ENCODE measurements around the gene MLH1.

The MLH1 gene

DNA sequence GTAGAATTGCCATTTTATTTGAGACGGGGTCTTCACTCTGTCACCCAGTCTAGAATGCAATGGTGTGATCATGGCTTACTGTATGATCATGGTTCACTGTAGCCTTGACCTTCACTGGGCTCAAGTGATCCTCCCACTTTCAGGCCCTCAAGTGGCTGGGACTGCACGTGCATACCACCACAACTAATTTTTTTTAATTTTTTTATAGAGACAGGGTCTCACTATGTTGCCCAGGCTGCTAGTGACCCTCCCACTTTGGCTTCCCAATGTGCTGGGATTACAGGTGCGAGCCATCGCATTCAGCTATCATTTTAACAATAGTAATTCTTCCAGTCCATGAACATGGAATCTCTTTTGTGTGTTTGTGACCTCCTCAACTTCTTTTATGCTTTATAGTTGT, 12.3 kb upstream of the MLH1 start:
- DNase-seq: no peak

GRCh38 chr3:36988356-36988755, 5.0 kb upstream of the MLH1 start:
- DNase-seq: no peak

GRCh38 chr3:36989005-36989404, 4.3 kb upstream of the MLH1 start:
- DNase-seq: no peak

- no peak for DNase-seq
Measured at GRCh38 chr3:36989568-36989967, 3.8 kb upstream of the MLH1 start.

- no peak for DNase-seq
Measured at GRCh38 chr3:36991147-36991546, 2.2 kb upstream of the MLH1 start.

GRCh38 chr3:36991923-36992805, 1.2 kb upstream of the MLH1 start:
- no peak for DNase-seq

DNA sequence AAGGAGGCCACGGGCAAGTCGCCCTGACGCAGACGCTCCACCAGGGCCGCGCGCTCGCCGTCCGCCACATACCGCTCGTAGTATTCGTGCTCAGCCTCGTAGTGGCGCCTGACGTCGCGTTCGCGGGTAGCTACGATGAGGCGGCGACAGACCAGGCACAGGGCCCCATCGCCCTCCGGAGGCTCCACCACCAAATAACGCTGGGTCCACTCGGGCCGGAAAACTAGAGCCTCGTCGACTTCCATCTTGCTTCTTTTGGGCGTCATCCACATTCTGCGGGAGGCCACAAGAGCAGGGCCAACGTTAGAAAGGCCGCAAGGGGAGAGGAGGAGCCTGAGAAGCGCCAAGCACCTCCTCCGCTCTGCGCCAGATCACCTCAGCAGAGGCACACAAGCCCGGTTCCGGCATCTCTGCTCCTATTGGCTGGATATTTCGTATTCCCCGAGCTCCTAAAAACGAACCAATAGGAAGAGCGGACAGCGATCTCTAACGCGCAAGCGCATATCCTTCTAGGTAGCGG, 452 bp upstream of the MLH1 start, which contains the start of gene EPM2AIP1:
Gene EPM2AIP1 (minus strand): TSS at position 326 of the 520 bp plus-strand sequence. CDS start 54 bp downstream, at position 272.
- DNase-seq: no peak

- no peak for DNase-seq
Measured at GRCh38 chr3:37014620-37015019, 21.3 kb downstream of the MLH1 start.

GRCh38 chr3:37015642-37016041, 22.3 kb downstream of the MLH1 start:
- no peak for DNase-seq

DNA sequence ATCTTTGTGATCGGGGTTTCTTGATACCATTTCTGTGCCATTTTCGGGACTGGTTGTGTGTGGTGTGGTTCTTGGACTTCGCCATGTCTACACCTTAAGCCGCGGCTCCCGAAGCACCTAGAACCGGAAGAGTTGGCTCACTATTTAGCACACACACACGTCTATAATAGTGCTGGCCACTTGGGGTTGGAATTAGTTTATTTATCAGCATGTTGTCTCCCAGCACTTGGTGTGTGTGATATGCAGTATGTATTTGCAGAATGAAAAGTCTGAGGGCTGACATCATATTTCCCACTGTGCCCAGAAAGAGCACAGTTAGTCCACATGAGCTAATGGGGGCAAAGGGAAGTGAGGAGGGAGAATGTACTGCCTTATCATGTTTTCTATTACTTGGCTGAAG, 23.6 kb downstream of the MLH1 start:
- no peak for DNase-seq

DNA sequence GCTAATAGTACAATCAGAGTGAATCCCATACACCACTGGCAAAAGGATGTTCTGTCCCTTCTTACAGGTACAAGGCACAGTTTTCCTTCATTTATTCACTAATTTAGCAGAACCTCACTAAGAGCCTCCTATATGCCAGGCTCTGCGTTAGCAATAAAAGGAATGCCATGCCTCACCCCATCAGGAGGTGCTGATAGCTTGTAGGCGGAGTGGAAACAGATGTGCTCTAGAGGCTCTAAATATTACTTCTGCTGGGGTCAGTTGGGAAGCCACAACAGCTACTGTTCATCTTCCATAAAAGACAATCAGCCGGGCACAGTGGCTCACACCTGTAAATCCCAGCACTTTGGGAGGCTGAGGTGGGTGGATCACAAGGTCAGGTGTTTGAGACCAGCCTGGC, 24.4 kb downstream of the MLH1 start:
- DNase-seq: no peak

DNA sequence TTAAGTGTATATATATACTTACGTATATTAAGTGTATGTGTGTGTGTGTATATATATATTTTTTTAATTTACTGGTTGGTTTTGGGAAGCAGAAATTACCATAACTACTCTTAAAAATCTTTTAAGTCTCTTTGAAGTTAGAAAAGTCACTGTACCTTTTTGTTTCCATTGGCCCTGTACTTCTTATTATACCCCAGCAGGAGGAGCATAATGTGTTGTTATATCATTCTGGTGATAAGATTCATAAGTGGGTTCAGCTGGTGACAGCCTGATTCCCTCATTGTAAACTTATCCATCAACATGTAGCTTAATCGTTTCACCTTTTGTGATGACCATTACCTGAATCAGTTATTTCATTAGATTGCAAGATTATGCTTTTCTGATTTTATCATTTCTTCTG, 30.8 kb downstream of the MLH1 start:
- DNase-seq: no peak

- DNase-seq: no peak
Measured at GRCh38 chr3:37024820-37025405, 31.6 kb downstream of the MLH1 start.

DNA sequence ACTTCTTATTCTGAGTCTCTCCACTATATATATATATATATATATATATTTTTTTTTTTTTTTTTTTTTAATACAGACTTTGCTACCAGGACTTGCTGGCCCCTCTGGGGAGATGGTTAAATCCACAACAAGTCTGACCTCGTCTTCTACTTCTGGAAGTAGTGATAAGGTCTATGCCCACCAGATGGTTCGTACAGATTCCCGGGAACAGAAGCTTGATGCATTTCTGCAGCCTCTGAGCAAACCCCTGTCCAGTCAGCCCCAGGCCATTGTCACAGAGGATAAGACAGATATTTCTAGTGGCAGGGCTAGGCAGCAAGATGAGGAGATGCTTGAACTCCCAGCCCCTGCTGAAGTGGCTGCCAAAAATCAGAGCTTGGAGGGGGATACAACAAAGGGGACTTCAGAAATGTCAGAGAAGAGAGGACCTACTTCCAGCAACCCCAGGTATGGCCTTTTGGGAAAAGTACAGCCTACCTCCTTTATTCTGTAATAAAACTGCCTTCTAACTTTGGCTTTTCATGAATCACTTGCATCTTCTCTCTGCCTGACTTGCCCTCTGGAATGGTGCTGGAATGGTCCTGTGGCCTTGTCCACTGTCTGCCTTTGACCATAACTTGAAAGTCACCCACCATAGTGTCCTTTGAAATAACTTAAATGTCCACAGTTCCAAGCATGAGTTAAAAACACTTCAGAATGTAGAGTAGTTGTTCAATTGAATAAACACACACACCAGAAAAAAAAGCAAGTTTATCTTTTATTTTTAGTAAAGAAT, 32.4 kb downstream of the MLH1 start:
- no peak for DNase-seq

DNA sequence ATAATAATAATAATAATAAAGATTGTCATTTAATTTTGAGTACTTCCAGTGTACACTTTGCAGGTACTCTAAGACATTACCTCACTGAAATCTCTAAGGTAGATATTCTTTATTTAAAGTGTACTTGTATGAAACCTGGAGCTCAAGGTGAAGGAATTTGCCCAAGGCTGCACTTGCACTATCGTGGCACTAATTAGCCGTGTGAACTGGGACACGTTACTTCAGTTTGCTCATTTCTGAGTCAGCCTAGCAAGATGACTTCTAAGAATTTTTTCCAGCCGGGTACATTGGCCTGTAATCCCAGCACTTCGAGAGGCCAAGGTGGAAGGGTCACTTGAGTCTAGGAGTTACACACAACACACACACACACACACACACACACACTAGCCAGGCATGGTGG, 33.5 kb downstream of the MLH1 start:
- DNase-seq: no peak

GRCh38 chr3:37028329-37028728, 35.0 kb downstream of the MLH1 start:
- DNase-seq: no peak

GRCh38 chr3:37029111-37029510, 35.8 kb downstream of the MLH1 start:
- no peak for DNase-seq

DNA sequence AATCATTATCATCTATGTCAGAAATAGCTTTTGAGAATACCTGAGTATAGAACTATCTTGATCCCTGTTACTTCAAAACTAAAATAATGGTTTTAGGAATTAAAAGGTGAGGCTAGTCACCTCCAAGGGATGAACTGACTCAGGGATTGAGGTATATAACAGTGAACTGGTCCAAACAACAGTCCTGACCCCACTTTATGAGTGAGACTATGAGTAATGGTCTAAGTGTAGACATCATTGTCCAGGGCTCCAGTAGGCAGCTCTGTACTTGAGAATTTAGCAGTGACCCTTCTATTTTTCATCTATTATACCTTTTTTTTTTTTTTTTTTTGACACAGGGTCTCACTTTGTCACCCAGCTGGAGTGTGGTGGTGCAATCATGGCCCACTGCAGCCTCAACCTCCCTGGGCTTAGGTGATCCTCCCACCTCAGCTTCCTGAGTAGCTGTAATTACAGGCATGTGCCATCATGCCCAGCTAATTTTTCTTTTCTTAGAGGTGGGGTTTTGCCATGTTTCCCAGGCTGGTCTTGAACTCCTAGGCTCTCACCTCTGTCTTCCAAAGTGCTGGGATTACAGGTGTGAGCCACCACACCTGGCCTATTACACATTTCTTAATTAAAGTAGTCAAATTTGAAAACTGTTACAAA, 36.3 kb downstream of the MLH1 start:
- no peak for DNase-seq

GRCh38 chr3:37030588-37030987, 37.3 kb downstream of the MLH1 start:
- DNase-seq: no peak

- no peak for DNase-seq
Measured at GRCh38 chr3:37031096-37031682, 37.9 kb downstream of the MLH1 start.

DNA sequence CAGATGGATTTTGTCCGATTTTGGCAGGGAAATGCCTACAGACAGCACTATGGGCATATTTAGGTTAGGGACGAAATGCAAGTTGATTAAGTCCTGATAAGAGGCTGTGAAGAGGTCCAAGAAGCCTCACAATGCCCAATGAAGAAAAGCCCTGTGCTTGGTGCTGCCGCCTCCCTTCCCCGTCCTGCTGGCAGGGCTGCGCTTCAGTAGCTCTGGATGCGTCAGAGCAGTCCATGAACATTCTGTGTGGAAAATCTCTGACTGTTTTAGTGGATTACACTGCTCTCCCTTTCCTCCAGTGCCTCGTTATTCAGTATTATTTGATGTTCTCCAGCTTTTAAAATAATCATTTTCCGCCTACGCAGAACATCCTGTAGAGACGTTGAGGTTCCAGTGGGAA, 39.6 kb downstream of the MLH1 start:
- no peak for DNase-seq

DNA sequence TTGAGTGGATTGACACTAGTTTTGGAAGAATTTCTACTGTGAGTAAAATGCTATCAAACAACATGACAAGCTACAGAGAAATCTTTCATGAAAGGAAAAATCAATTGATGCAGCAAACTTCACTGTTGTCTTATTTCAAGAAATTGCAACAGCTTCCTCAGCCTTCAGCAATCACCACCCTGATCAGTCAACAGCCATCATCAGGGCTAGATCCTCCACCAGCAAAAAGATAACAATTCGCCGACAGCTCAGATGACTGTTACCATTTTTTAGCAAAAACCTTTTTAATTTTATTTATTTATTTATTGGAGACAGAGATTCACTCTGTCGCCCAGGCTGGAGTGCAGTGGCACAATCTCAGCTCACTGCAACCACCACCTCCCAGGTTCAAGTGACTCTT, 44.0 kb downstream of the MLH1 start:
- DNase-seq: no peak
